Hepatocyte (in vitro differentiated cells): Measurements from ENCODE around the gene YARS1. TPM values are rescaled to one million over a fixed set of nuclear protein-coding genes. Genes with fewer than 3 reads are reported as not detected.
A peak's percentile ranks its signal among the peaks of the same experiment; 100 is the strongest.

Source experiments
- DNase-seq: peaks from one replicate; pipeline ENCODE4 v3.0.0-alpha.2; 2016; ENCODE audit warnings: low spot score
- H2AFZ ChIP-seq: fragments of 200-600 bp; sonication (generic); 2 replicates; pipeline ENCODE4 v1.6.0; 2016; ENCODE audit warnings: antibody characterized with exemption, mild to moderate bottlenecking
- H3K27ac ChIP-seq: fragments of 200-600 bp; sonication (generic); 2 replicates; pipeline ENCODE4 v1.5.1; 2016; ENCODE audit warnings: mild to moderate bottlenecking
- H3K27me3 ChIP-seq: fragments of 200-600 bp; sonication (generic); 2 replicates; pipeline ENCODE4 v1.6.1; 2016
- H3K36me3 ChIP-seq: fragments of 200-600 bp; sonication (generic); replicated peaks from 2 replicates; pipeline ENCODE4 v1.5.1; 2016; ENCODE audit warnings: low read depth; ENCODE audit not compliant: insufficient read depth
- H3K4me1 ChIP-seq: fragments of 200-600 bp; sonication (generic); 2 replicates; pipeline ENCODE4 v1.5.1; 2016; ENCODE audit warnings: mild to moderate bottlenecking, moderate library complexity; ENCODE audit not compliant: insufficient read depth
- H3K4me2 ChIP-seq: fragments of 200-600 bp; sonication (generic); 2 replicates; pipeline ENCODE4 v1.6.0; 2016
- H3K4me3 ChIP-seq: fragments of 200-600 bp; sonication (generic); 2 replicates; pipeline ENCODE4 v1.5.1; 2016; ENCODE audit warnings: mild to moderate bottlenecking
- H3K79me2 ChIP-seq: fragments of 200-600 bp; sonication (generic); 2 replicates; pipeline ENCODE4 v1.6.0; 2017; ENCODE audit warnings: mild to moderate bottlenecking
- H3K9me2 ChIP-seq: fragments of 200-600 bp; sonication (generic); replicated peaks from 2 replicates; pipeline ENCODE4 v1.6.0; 2017; ENCODE audit warnings: mild to moderate bottlenecking; ENCODE audit not compliant: insufficient read depth
- H3K9me3 ChIP-seq: fragments of 200-600 bp; sonication (generic); 2 replicates; pipeline ENCODE4 v1.5.1; 2016; ENCODE audit warnings: low read depth, mild to moderate bottlenecking
- H4K20me1 ChIP-seq: fragments of 200-600 bp; sonication (generic); 2 replicates; pipeline ENCODE4 v1.6.0; 2016; ENCODE audit warnings: mild to moderate bottlenecking; ENCODE audit not compliant: insufficient read depth, poor library complexity, severe bottlenecking
- CTCF ChIP-seq: fragments of 200-600 bp; sonication (generic); IDR thresholded peaks from 2 replicates; pipeline ENCODE4 v1.5.1; 2016; ENCODE audit warnings: antibody characterized with exemption, mild to moderate bottlenecking; ENCODE audit not compliant: poor library complexity
- EZH2 ChIP-seq: fragments of 200-600 bp; sonication (generic); IDR thresholded peaks from 2 replicates; pipeline ENCODE4 v1.6.1; 2016; ENCODE audit warnings: antibody characterized with exemption, mild to moderate bottlenecking, borderline replicate concordance
- EZH2phosphoT487 ChIP-seq: fragments of 200-600 bp; sonication (generic); IDR thresholded peaks from one replicate; pipeline ENCODE4 v1.6.1; 2018; ENCODE audit warnings: antibody characterized with exemption, mild to moderate bottlenecking, low read depth, moderate library complexity; ENCODE audit not compliant: unreplicated experiment, severe bottlenecking
- WGBS: methylation state at CpG from one replicate; pipeline ENCODE4 v1.1.6; 2016; ENCODE audit warnings: low lambda C conversion rate; ENCODE audit errors: missing lambda C conversion rate; 5-methylcytosine and 5-hydroxymethylcytosine counted together
- polyA plus RNA-seq: library from polyadenylated mRNA; unstranded; fragments of >200 nt; fragmentation: Nextera tagmentation; extraction: Ambion mirVana; gene quantifications from 2 replicates; pipeline ENCODE4 v1.2.1, GENCODE V29; 2016
- total RNA-seq: library from RNA; depleted of rRNA; stranded (reverse); fragments of >200 nt; gene quantifications from 2 replicates; pipeline ENCODE4 v1.2.3, GENCODE V29; 2014

The YARS1 gene
- total and polyA plus RNA-seq, 2 experiments from 2014 or later = 104 to 140 TPM

GRCh38 chr1:32755810-32756159 lies 61.4 kb downstream of the YARS1 start:
- WGBS = 45% methylated on average over 3 of the region's 3 CpGs
- H3K9me3 ChIP-seq = no peaks in the 10 kb centered on the region
- DNase-seq = no peak
- no peak overlapping the region for H3K4me3 ChIP-seq
- peak overlapping the region; percentile 94 for H3K4me2 ChIP-seq
- no peaks in the 10 kb centered on the region for H3K36me3 ChIP-seq
- peaks cover 79% of the 10 kb centered on the region for H3K79me2 ChIP-seq
- H2AFZ ChIP-seq = no peak overlapping the region
- peak overlapping the region; percentile 97 for H3K27ac ChIP-seq
- peaks cover 54% of the 10 kb centered on the region for H3K4me1 ChIP-seq
- no peaks in the 10 kb centered on the region for H3K27me3 ChIP-seq
- no peaks in the 10 kb centered on the region for H4K20me1 ChIP-seq
- TF ChIP-seq EZH2 = no peak
- TF ChIP-seq EZH2phosphoT487 = no peak
- TF ChIP-seq CTCF = no peak
- no peaks in the 10 kb centered on the region for H3K9me2 ChIP-seq

GRCh38 chr1:32755098-32755809 lies 61.9 kb downstream of the YARS1 start:
- no peaks in the 10 kb centered on the region for H3K9me2 ChIP-seq
- H3K4me3 ChIP-seq = peak overlapping the region; percentile 77
- H2AFZ ChIP-seq = peak overlapping the region; percentile 38
- H4K20me1 ChIP-seq = peaks cover 1% of the 10 kb centered on the region
- peaks cover 81% of the 10 kb centered on the region for H3K79me2 ChIP-seq
- no peaks in the 10 kb centered on the region for H3K27me3 ChIP-seq
- TF ChIP-seq EZH2phosphoT487 (no peak), CTCF (no peak), EZH2 (no peak)
- no peak for DNase-seq
- 19% methylated on average over 10 of the region's 10 CpGs for WGBS
- peak overlapping the region; percentile 94 for H3K4me2 ChIP-seq
- H3K4me1 ChIP-seq = peaks cover 49% of the 10 kb centered on the region
- H3K36me3 ChIP-seq = no peaks in the 10 kb centered on the region
- no peaks in the 10 kb centered on the region for H3K9me3 ChIP-seq
- H3K27ac ChIP-seq = peak overlapping the region; percentile 97

GRCh38 chr1:32754317-32755097 lies 62.7 kb downstream of the YARS1 start:
- peak overlapping the region; percentile 77 for H3K4me3 ChIP-seq
- H3K36me3 ChIP-seq = no peaks in the 10 kb centered on the region
- H3K27me3 ChIP-seq = no peaks in the 10 kb centered on the region
- peaks cover 44% of the 10 kb centered on the region for H3K4me1 ChIP-seq
- H3K4me2 ChIP-seq = peak overlapping the region; percentile 94
- no peak for TF ChIP-seq EZH2
- TF ChIP-seq EZH2phosphoT487 = no peak
- no peak for TF ChIP-seq CTCF
- H3K27ac ChIP-seq = peak overlapping the region; percentile 97
- H4K20me1 ChIP-seq = peaks cover 3% of the 10 kb centered on the region
- H2AFZ ChIP-seq = peak overlapping the region; percentile 38
- H3K79me2 ChIP-seq = peaks cover 88% of the 10 kb centered on the region
- no peaks in the 10 kb centered on the region for H3K9me2 ChIP-seq
- H3K9me3 ChIP-seq = no peaks in the 10 kb centered on the region
- DNase-seq = peak; percentile 70
- WGBS = 3% methylated on average over 30 of the region's 47 CpGs
